AG09309 (cell line): ENCODE results near the gene MN1.

ENCODE experiments used
- DNase-seq: peaks from one replicate; pipeline ENCODE4 v3.0.0-alpha.2; 2010; ENCODE audit warnings: low read depth
- H3K4me3 ChIP-seq: 2 replicates; pipeline ENCODE4 v1.5.1; 2011; ENCODE audit warnings: mild to moderate bottlenecking, low read depth, low read length, moderate library complexity; ENCODE audit not compliant: control insufficient read depth
- TF ChIP-seq, protein P1 (sequence below): IDR thresholded peaks from 2 replicates; pipeline ENCODE4 v1.5.1; 2011; ENCODE audit warnings: mild to moderate bottlenecking, low read depth, low read length, inconsistent platforms; ENCODE audit not compliant: insufficient read depth, control insufficient read depth; ENCODE audit errors: missing control alignments

The MN1 gene

DNA sequence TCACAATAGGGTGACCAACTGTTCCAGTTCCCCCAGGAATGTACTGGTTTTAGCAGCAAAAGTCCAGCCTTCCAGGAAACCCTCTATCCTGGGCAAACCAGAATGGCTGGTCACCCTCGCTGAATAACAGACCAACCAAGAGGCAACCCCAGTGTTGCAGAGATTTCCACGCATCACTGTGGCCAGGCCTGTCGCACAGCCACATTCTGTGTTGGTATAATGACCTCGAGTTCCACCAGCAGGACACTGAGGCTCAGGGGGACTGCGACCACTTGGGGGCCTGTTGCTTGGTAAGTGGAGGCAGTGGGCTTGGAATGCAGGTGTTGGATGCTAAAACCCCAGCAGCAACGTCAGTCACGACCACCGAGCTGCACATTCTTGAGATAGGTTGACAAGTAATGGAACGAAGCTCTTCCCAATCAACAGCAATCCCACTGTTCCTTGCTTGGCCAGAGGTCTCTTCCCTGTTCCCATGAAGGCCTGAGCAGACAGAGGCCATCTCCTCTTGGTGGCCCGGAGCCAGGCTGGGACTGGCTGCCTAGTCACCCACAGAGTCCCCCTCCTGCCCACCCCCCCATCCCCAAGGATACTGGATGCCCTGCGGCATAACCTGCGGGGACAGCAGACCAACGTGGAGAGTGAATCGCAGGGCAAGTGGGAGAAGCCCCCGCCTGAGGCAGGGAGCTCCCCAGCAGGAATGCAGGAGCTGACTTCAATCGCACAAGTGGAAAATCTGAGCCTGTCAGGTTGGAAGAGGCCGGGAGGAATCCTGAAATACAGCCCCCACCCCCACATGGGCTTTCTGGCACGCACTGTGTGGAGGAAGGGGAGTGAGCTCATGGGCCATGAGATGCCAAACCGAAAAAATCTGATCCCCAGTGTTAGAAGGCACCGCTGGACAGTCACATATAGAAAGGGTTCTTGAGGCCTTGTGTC, 43.4 kb upstream of the MN1 start:
- H3K4me3 ChIP-seq = no peak overlapping the region
- TF ChIP-seq, protein P1, sequence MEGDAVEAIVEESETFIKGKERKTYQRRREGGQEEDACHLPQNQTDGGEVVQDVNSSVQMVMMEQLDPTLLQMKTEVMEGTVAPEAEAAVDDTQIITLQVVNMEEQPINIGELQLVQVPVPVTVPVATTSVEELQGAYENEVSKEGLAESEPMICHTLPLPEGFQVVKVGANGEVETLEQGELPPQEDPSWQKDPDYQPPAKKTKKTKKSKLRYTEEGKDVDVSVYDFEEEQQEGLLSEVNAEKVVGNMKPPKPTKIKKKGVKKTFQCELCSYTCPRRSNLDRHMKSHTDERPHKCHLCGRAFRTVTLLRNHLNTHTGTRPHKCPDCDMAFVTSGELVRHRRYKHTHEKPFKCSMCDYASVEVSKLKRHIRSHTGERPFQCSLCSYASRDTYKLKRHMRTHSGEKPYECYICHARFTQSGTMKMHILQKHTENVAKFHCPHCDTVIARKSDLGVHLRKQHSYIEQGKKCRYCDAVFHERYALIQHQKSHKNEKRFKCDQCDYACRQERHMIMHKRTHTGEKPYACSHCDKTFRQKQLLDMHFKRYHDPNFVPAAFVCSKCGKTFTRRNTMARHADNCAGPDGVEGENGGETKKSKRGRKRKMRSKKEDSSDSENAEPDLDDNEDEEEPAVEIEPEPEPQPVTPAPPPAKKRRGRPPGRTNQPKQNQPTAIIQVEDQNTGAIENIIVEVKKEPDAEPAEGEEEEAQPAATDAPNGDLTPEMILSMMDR = no peak
- DNase-seq = no peak

DNA sequence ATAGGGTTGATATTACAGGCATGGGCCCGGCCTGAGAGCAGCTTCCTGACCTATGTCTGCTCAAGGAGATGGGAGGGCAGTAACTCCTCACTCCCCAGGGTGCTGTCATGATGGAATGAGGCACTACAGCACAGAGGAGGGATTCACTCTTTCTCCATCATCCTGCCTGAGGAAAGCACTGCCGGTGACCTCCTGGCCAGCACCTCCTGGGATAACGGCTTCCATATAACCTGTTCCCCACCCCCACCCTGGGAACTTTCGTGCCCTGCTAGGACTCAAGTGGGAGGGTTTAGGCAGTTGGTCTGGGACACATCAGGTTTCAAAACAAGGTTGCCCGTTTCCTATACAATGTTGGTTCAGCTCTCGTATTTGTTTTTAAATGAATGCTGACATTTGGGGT, 42.7 kb upstream of the MN1 start:
- DNase-seq = no peak
- TF ChIP-seq, protein P1 = no peak
- no peak overlapping the region for H3K4me3 ChIP-seq

DNA sequence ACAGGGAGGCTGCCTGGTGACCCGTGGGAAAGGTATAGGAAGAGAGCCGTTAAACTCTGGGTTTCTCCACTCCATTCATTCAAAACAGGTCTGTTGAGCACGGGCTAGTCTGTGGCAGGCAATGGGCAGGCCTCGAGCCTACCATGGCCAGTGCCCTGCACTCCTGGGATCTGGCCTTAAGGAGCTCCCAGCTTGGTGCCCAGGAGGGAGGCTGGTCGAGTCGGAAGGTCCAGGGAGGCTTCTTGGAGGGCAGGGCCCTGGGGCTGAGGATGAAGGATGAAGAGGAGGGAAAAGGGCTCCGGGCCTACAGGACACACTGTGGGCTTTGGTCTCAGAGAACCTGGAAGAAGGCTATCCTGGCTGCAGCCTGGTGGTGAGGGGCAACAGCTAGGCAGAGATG, 41.9 kb upstream of the MN1 start:
- no peak overlapping the region for H3K4me3 ChIP-seq
- DNase-seq = no peak
- TF ChIP-seq, protein P1 = no peak

DNA sequence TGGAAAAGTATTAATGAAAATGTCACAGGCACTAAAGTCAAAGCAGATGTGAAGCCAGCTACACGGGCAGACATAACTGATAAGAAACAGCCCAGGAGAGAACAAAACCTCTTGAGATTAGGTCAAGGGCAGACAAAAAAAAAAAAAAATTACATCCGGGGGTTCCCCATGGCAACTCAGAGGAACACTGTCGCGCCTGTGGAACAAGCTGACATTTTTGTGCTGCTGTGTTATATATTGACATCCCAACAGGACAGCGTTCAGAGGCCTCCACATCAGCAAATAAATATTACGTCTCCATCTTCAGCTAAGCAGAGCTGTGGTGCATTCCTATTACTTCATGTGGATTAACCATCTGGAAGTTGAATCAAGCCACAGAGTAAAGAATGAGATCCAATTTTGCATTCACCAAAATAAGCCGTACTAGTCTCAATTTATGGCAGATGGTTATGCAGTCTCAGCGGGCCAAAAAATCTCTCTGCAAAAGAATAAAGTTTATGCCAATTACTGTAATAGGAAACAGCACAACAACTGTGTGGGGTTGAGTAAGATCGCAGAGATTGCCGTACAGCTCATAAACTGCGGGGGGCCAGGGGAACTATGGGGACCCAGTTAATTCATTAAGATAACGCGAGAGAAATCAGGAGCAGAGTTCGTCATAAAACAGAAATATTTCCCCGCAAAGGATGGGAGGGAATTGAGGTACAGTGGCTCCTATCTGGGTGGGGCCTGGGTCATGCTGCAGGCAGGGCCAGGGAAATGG, 41.3 kb upstream of the MN1 start:
- H3K4me3 ChIP-seq = no peak overlapping the region
- TF ChIP-seq, protein P1 = no peak
- DNase-seq = peak; percentile 44

DNA sequence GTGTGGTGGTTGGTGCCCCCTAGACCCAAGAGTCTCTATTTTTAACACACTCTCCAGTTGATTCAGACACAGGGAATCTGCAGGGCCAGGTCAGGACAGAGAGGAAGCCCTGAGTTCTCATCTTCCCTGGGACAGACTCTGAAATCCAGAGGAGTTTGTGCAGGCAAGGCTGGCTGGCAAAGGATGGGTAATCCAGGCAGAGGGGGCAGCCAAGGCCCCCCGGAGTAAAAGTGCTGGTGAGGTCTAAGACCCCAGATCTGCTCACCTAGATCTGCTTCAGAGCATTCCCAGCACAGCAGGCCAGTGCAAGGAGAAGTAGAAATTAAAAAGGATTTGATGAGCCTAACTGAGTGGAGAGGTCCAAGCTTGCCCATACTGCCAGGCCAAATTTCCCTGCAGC, 40.6 kb upstream of the MN1 start:
- no peak overlapping the region for H3K4me3 ChIP-seq
- DNase-seq = no peak
- TF ChIP-seq, protein P1 = no peak

DNA sequence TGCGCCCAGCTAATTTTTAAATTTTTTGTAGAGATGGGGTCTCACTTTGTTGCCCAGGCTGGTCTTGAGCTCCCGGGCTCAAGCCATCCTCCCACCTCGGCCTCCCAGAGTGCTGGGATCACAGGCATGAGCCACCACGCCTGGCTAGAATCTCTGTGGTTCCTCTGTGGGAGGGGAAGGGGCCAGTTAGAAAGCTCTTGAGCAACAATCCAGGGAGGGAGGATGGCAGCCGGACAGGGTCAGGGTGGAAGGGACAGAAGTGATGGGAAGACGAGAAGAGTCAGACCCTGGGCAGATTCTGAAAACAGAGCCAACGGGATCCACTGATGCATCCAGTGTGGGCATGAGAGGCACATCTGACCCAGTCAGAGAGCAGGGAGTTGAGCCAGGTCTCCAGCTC, 38.9 kb upstream of the MN1 start:
- H3K4me3 ChIP-seq = no peak overlapping the region
- DNase-seq = no peak
- TF ChIP-seq, protein P1 = no peak
